ENCODE measurements around the gene CHST9.
"Not testable (repeated sequence)": the region's sequence is repeated elsewhere in the genome, so short reads cannot be mapped to it uniquely, and the experiment has no call there.

The CHST9 gene

DNA sequence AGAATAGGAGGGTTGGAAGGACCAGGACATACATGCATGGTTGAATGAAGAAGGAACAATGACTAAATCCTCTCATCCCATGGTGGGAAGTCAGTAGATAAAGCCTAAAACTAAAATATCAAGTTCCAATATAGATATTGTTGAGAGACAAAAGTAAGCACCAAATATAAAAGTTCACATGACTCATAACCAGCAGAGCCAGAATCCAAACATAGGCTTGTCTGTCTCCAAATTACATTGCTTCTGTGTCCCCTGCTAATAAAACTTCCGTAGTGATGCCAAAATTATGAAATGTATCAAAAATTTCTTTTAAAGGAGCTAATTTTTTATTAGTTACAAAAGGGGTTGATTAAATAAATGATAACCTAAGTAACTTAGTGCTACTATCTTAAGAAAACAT, 19.7 kb downstream of the CHST9 start:
- no peak for DNase-seq

DNA sequence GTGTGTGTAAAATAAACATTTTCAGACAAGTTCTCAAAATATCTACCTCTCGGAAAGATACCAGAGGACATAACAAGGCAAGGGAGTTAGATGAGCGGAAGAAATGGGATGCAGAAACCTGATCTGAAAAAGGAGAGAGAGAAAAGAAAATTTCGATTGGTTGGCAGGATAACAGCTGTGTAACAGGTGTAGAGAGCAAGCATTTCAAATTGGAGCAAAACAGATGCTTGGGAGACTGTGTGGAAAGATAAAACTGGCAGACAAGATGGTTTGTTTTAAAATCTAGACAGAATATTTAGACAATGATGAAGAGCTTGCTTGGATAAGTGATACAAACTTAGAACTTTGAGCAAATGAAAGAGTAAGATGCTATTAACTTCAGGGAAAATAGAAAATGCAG, 20.2 kb downstream of the CHST9 start:
- DNase-seq = no peak

DNA sequence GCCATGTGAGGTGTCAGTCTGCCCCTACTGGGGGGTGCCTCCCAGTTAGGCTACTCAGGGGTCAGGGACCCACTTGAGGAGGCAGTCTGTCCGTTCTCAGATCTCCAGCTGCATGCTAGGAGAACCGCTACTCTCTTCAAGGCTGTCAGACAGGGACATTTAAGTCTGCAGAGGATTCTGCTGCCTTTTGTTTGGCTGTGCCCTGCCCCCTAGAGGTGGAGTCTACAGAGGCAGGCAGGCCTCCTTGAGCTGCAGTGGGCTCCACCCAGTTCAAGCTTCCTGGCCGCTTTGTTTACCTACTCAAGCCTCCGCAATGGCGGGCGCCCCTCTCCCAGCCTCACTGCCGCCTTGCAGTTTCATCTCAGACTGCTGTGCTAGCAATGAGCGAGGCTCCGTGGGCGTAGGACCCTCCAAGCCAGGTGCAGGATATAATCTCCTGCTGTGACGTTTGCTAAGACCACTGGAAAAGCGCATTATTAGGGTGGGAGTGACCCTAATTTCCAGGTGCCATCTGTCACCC, 21.9 kb downstream of the CHST9 start:
- DNase-seq = not testable (repeated sequence)

DNA sequence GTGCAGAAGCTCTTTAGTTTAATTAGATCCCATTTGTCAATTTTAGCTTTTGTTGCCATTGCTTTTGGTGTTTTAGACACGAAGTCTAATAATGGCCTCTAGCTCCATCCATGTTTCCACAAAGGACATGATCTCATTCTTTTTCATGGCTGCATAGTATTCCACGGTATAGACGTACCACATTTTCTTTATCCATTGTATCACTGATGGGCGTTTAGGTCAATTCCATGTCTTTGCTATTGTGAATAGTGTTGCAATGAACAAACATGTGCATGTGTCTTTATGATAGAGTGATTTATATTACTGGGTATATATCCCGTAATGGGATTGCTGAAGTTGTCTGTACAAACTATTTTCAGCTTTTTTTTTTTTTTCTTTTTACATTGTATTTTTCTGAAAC, 35.9 kb downstream of the CHST9 start:
- not testable (repeated sequence) for DNase-seq

DNA sequence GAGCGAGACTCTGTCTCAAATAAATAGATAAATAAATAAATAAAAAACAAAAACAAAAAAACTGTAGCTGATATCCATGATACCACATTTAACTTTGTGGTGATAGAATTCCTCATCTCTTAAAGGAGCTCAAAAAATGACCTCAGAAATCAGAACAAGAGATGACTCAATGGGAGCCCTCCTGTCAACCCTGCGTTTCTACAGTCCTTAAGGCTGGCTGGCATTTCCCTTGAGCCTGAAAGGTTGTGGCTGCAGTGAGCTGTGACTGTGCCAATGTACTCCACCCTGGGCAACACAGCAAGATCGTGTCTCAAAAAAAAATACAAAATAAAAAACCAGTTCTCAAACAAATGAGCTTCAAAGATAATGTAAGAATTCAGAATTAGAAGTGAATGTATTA, 40.4 kb downstream of the CHST9 start:
- no peak for DNase-seq

DNA sequence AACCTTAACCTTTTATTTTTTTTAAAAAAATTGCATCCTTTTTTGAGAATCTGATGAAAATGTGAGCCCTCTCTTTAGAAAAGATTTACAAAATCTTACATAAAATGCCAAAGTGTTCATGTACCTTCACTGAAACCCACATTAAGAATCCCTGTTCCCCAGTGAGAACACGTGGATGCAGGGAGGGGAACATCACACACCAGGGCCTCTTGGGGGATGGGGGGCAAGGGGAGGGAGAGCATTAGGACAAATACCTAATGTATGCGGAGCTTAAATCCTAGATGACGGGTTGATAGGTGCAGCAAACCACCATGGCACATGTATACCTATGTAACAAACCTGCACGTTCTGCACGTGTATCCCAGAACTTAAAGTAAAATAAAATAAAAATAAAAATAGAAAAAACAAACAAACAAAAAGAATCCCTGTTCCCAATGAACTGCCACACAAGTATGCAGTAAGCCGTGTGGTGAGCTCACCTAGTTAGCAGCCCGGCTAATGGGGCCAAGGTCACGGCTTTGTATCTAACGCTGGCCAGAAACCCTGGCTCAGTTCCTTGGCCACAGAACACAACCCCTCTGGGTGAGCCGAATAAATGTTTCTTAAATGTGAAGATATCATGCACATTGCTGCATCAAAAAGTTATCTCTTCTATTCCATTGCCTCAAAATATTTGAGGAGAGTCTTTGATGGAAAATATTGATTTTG, 41.4 kb downstream of the CHST9 start:
- no peak for DNase-seq

DNA sequence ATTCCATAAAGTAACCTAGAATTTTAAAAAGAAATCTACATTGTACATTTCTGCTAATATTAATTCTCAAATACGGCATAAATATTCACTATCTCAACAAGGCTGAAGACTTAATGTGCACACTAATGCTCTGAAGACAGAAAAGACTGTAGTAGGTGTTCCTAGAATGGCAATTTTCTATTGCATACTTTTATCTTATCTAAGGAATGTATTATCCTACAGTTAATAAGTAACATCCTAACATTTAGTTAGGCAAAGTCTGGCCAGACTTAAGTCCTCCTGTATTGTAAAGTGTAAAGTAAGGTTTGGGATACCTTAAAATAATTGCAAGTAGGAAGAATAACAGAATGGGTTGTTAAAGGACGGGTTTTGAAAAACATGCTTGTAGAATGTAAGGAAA, 42.2 kb downstream of the CHST9 start:
- no peak for DNase-seq

DNA sequence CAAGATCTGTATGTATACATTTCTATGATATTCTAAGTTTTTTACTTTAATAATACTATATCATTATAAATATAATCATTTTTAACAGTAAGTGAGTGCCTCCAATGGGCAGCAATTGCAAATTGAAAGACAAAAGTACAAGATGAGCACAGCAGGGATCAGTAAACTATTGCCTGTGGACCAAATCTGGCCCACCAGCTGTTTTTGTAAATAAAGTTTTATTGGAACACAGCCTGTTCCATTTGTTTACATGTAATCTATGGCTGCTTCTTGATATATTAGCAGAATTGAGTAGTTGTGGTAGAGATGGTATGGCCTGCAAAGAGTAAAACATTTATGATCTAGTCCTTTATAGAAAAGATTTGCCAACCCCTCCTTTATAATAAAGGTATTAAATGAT, 43.2 kb downstream of the CHST9 start:
- DNase-seq = no peak

DNA sequence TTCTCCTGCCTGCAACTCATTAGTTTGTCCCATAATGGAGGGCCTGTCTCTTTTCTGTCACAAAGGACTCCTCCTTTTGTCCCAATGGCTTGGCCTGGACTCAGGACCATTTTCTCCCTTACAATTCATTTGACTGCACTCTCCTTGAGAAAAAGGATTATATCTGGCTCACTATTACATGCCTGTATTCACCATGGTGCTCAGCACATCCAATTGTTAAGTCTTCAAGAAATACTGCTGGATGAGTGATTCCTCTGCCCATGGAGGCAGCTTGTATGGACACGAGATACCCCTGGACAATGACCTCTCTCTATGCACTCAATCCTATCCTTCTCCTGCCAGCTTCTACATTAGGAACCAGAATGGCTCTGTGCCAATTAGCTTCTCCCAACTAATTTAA, 47.0 kb downstream of the CHST9 start:
- DNase-seq = no peak

DNA sequence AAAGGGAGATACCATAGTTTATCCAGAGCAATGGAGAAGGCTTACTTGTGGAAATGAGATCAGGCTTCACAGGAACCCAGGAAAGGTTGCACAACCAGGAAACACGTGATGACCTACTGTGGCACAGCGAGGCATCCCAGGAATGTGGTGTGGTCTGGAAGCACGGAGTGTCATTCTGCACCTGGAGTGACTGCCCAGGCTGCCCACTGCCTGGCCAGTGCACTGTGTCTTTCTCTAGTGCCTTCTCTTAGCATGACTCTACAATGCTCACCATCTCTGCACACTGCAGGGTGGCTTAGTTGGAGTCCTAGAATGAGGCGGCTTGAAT, 48.9 kb downstream of the CHST9 start:
- DNase-seq = no peak

DNA sequence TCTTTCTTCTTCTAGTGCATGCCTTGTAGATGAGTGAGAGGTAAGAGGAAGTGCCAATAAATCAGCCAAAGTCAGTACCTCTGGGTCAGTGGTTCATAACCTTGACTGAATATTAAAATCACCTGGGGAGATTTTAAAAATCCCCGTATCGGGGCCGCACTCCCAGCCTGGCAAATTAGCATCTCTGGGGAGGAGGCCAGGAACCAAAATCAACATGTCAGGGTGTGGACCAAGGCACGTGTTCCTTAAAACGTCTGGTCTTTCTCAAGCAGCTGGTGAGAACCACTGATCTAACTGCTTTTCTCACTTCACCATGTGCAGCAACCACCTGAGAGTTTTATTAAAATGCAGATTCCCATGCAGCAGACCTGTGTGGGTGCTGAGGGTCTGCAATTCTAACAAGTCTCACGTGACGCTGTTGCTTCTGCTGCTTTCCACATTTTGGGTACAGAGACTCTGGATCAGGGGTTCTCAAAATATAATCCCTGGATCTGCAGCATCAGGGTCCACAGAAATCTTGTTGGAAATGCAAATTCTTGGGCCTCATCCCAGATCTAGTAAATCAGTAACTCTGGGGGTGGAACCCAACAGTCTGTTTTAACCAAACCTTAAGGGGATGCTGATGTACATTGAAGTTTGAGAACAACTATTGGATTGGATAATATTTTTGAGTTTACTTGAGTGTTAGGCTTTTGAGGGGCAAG, 49.5 kb downstream of the CHST9 start:
- DNase-seq = no peak

DNA sequence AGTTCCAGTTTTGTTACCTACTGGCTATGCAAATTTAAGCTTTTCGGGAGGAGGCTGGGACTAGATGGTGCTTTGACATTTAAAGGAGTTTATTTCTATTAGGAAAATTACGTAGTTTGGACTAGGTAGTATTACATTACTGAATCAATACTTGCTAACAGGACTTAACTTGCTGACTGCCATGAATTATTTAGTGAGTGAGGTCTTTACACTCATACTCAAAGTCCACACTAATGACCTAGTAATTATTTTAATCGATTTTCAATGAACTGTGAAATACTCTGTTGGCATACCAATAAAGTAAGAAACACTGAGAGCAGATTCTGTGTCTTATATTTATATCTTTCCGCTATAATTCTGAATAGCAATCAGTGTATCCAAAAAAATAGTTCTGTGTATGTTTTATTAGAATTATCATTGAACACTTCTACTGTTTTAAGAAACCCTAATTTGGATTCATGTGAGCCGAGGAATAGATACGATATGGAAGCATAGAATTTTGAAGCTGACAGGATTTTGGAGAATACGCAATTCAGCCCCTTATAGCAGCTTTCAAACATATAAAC, 55.0 kb downstream of the CHST9 start:
- peak; percentile 71 for DNase-seq

DNA sequence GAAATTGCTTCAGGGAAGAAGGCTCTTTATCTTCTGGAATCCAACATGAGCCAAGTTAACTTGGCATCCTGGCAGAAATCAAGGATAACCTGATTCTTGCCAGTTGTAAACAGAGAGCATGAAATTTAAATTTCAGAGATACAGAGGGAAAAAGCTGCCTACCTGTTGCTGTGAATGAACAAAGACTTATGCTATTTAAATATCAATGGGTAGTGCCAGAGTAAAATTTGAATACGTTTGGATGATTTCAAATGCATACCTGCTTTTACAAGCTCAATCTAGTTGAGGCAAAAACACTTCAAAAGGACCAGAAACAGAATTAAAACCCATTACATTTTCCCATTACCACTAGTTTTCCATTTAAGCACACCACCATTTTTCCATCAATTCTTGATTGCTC, 60.9 kb downstream of the CHST9 start:
- DNase-seq = peak; percentile 8

DNA sequence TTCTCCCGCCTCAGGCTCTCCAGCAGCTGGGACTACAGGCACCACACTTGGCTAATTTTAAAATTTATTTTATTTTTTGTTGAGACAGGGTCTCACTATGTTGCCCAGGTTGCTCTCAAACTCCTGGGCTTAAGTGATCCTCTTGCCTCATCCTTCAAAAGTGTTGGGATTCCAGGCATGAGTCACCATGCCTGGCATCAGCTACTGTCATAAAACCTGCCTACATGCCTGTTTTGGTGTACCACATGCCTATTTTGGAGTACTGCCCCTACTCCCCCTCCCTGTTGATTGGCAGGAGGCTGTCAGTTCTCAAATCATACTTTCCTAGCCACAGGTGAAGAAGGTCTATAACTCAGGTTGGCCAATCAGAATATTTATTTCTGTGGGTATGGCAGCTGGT, 64.0 kb downstream of the CHST9 start:
- no peak for DNase-seq

DNA sequence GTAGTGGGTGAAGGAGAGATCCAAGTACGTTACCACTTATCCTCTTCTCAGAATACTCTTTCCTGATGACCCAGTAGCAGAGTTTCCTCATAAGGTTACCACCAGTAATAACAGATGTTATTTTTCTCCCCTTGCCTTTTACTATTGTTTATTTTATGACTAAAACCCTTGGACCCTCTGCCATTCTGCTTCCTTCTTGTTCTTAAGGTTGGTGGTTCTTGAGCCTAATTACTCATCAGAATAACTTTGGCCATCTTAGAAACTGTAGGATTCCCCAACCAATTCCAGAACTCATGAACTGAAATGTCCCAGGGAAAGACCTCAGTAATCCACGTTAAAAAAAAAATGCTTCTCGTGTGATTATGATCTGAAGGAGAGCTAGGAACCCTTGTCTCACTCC, 64.9 kb downstream of the CHST9 start:
- no peak for DNase-seq

DNA sequence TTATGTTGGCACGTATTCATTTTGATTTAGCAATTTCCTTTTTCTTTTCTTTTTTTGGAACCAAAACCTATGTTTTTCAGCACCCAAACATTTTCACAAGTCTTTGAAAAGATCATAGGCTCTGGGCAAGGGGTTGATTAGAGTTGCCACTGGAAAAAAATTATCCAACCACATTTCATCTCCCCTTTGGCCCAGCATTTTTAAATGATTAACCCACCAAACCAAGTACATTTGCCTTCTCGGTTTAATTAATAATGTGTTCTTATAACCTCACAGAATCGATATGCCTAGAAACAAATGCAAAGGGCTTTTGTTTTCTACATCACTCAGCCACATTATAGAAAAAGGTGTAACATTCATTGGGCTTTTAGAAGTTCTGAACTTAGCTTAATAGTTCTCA, 66.1 kb downstream of the CHST9 start:
- DNase-seq = no peak

DNA sequence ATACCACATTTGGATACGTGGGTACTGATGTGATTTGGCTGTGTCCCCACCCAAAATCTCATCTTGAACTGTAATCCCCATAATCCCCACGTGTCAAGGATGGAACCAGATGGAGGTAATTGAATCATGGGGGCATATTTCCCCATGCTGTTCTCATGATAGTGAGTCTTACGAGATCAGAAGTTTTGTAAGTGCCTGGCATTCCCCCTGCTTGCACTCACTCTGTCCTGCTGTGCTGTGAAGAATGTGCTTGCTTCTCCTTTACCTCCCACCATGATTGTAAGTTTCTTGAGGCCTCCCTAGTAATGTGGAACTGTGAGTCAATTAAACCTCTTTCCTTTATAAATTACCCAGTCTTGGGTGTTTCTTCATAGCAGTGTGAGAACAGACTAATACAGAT, 70.3 kb downstream of the CHST9 start:
- no peak for DNase-seq

DNA sequence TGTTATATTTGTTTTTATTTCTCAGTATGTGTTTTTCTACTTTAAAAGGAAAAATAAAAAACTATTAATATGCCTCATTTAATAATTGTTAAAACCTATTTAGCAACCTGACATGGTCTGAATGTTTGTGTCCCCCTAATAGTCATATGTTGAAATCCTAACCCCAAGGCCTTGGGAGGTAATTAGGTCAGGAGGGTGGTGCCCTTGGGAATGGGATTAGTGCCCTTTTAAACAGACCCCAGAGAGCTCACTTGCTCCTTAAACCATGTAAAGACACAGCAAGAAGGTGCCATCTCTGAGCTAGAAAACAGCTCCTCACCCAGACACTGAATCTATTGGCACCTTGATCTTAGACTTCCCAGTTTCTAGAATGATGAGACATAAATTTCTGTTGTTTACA, 71.8 kb downstream of the CHST9 start:
- no peak for DNase-seq

DNA sequence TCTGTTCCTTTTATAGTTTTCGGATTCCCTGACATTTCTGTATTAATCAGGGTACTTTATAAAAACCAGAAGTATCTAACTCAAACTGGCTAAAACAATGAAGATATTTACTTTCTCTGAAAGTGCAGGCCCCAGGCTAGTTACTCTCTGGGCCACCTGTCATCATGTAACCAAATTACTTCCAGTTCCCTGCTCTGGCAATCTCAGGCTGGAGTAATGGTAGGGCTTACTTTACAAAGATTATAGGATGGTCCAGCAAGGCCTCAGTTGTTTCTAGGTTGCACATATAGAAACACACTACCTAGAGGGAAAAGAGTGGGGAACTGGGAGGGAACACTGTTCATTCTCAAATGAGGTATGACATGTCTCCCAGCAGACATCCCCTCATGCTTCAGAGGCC, 74.8 kb downstream of the CHST9 start:
- peak; percentile 45 for DNase-seq

DNA sequence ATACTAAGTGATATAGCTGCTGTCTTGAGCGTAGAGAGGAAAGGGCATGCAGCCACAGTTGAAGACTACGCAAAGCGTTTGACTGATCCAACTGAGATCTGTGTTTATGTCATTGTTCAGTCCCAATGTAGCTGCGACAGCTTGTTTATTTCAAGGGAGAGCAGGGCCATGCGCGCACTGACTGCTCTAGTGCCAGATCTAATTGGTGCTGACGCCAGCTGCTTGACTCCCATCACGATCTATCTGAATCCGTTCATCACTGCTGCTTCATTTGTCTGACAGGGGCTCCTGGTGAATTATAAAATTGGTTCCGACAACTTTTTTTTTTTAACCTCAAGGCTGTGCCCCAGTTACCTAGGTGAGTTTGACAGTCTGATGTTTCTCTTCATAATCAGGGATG, 75.7 kb downstream of the CHST9 start:
- DNase-seq = no peak

DNA sequence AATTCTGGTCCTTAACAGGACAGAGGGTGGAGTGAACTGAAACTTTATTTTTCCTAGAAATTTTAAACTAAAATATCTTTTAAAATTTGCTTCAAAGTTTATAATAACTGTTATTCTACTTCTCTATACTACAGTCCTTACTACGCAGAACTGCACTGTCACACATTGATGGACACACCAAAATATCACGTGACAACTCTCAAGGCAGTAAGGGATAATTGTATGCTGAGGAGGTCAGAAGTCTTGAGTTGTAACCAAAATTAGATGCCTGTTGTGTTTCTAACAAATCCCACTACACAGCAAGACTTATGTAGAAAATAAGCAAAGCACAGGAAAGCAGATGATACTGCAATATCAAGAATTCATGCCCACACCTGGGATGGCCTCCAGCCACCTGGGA, 76.3 kb downstream of the CHST9 start:
- DNase-seq = no peak

DNA sequence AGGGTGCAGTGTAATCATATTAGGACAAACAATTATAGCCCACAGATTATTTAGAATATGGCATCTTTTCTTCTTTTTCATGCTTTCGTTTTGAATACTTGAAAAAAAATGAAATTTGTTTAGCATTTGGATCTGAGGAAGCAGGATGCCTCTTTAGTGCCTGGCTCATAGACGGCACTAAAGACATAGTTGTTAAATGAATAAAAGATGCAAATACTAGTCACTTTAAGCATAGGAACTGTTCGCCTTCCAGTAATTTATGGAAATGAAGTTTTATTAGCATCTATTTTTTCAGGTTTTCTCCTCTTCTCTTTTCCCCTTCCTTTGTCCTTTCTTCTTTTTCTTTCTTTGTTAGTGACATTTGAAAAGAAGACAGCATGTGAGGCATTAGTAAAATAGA, 80.4 kb downstream of the CHST9 start:
- DNase-seq = peak; percentile 16

DNA sequence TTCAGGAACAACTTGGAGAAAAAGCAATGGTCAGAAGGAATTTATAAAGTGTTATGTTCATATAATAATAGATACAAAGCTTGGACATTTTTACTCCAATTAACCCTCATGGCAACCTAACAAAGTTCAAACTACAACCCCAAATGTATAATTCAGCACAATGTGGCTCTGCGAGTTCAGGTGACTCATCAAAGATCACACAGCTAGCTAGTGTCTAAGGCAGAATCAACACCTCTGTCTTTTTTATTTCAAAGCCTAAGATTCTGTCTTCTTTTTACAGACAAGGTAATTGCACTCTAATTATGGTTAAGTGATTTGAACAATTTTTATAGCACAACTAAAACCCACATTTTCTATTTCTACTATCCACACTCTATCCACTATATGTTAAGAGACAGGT, 90.5 kb downstream of the CHST9 start:
- DNase-seq = no peak

DNA sequence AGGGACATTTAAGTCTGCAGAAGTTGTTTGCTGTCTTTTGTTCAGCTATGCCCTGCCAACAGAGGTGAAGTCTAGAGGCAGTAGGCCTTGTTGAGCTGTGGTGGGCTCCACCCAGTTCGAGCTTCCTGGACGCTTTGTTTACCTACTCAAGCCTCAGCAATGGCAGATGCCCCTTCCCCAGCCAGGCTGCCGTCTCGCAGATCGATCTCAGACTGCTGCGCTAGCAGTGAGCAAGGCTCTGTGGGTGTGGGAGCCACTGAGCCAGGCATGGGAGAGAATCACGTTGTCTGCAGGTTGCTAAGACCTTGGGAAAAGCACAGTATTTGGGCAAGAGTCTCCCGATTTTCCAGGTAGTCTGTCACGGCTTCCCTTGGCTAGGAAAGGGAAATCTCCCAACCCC, 91.8 kb downstream of the CHST9 start:
- DNase-seq = not testable (repeated sequence)

DNA sequence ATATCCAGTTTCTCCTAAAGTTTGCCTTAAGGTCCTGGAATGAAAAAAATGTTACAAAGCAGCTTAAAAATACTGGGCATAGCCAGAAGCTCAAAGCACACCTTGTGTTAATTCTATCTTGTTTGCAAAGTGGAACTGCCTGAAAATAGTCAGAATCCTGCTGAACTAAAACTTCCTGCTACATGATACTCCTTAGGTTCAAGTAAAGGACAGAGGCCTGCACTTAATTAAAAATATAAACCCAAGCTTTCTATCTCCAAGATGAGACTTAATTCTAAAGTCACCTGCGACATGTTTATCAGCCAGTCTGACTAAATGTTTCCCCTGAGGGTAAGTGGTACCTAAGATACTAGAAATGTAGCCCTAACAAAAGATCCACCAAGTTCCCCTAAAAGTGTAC, 103.4 kb downstream of the CHST9 start:
- DNase-seq = no peak

Measured in NCI-H526 treated with DMSO at 0.1 percent for 48 hours (cell line).